ENCODE measurements around the gene PIP5K1C.

DNA sequence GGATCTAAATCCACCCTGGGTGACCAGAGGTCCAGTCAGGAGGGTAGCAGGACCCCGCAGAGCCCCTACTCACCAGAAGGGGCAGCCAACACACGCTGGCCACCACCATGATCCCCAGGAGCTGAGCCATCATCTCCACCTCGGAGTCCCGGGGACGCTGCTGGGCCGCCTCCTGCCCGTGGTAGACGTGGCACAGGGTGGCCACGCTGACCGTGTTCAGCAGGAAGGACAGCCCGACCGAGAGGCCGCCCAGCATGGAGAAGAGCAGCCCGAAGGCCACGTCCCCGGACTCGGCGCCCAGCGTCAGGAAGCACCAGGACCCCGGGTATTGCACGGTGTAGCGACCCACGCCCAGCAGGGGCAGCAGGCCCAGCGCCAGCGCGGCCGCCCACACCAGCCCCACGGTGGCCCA is 100.5 kb downstream of the PIP5K1C start:
- TF ChIP-seq TCF7L2 (IDR thresholded peaks at IDR 0.05; ENCODE audit: borderline replicate concordance, extremely low read depth, insufficient read depth, insufficient read length), result no peak
- TF ChIP-seq, protein P1, sequence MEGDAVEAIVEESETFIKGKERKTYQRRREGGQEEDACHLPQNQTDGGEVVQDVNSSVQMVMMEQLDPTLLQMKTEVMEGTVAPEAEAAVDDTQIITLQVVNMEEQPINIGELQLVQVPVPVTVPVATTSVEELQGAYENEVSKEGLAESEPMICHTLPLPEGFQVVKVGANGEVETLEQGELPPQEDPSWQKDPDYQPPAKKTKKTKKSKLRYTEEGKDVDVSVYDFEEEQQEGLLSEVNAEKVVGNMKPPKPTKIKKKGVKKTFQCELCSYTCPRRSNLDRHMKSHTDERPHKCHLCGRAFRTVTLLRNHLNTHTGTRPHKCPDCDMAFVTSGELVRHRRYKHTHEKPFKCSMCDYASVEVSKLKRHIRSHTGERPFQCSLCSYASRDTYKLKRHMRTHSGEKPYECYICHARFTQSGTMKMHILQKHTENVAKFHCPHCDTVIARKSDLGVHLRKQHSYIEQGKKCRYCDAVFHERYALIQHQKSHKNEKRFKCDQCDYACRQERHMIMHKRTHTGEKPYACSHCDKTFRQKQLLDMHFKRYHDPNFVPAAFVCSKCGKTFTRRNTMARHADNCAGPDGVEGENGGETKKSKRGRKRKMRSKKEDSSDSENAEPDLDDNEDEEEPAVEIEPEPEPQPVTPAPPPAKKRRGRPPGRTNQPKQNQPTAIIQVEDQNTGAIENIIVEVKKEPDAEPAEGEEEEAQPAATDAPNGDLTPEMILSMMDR (IDR thresholded peaks at IDR 0.05 in 2 of 3, conservative IDR thresholded peaks at IDR 0.05 in 1 of 3; ENCODE audit: borderline replicate concordance in 1 of 3, insufficient read depth in 1 of 3, low read depth in 2 of 3, low read length in 2 of 3), result peak in 2 of 3 experiments; percentile 35 to 43; a peak in 4 of 6 replicates
- TF ChIP-seq RAD21 (IDR thresholded peaks at IDR 0.05; ENCODE audit: low read depth), result no peak
- no peak for TF ChIP-seq JUND (IDR thresholded peaks at IDR 0.05)
- TF ChIP-seq YY1 (IDR thresholded peaks at IDR 0.05; ENCODE audit: extremely low read depth, insufficient replicate concordance, low read depth, low read length), result no peak
- TF ChIP-seq EZH2phosphoT487 (IDR thresholded peaks at IDR 0.05; ENCODE audit: borderline replicate concordance), result no peak
- no peak for TF ChIP-seq SP1 (IDR thresholded peaks at IDR 0.05; ENCODE audit: low read depth)
- TF ChIP-seq EGR1 (IDR thresholded peaks at IDR 0.05; ENCODE audit: low read depth), result no peak
- TF ChIP-seq SIN3A (IDR thresholded peaks at IDR 0.05; ENCODE audit: low read depth), result no peak
- no peak for TF ChIP-seq REST (IDR thresholded peaks at IDR 0.05; ENCODE audit: low read depth)
- TF ChIP-seq ELF1 (IDR thresholded peaks at IDR 0.05; ENCODE audit: borderline replicate concordance, low read depth), result no peak
